ENCODE data around the gene SREK1. TPM values are rescaled to one million over a fixed set of nuclear protein-coding genes. Genes with fewer than 3 reads are reported as not detected.

The SREK1 gene, protein sequence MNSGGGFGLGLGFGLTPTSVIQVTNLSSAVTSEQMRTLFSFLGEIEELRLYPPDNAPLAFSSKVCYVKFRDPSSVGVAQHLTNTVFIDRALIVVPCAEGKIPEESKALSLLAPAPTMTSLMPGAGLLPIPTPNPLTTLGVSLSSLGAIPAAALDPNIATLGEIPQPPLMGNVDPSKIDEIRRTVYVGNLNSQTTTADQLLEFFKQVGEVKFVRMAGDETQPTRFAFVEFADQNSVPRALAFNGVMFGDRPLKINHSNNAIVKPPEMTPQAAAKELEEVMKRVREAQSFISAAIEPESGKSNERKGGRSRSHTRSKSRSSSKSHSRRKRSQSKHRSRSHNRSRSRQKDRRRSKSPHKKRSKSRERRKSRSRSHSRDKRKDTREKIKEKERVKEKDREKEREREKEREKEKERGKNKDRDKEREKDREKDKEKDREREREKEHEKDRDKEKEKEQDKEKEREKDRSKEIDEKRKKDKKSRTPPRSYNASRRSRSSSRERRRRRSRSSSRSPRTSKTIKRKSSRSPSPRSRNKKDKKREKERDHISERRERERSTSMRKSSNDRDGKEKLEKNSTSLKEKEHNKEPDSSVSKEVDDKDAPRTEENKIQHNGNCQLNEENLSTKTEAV
- total RNA-seq = 10 to 100 TPM; 25.1 to 29.8 (median 27.9) TPM
- 10 to 100 TPM; 13.4 to 18.1 (median 15.1) TPM for polyA plus RNA-seq
- long read RNA-seq, donor 1, full-length matches to known transcripts = 3 of 29 reads
- long read RNA-seq, donor 1, partial matches to known transcripts = 22 of 29 reads
- long read RNA-seq, donor 1, other reads (novel, unspliced or antisense) = 4 of 29 reads
- long read RNA-seq, donor 2, full-length matches to known transcripts = 2 of 25 reads
- long read RNA-seq, donor 2, partial matches to known transcripts = 15 of 25 reads
- long read RNA-seq, donor 2, other reads (novel, unspliced or antisense) = 8 of 25 reads

DNA sequence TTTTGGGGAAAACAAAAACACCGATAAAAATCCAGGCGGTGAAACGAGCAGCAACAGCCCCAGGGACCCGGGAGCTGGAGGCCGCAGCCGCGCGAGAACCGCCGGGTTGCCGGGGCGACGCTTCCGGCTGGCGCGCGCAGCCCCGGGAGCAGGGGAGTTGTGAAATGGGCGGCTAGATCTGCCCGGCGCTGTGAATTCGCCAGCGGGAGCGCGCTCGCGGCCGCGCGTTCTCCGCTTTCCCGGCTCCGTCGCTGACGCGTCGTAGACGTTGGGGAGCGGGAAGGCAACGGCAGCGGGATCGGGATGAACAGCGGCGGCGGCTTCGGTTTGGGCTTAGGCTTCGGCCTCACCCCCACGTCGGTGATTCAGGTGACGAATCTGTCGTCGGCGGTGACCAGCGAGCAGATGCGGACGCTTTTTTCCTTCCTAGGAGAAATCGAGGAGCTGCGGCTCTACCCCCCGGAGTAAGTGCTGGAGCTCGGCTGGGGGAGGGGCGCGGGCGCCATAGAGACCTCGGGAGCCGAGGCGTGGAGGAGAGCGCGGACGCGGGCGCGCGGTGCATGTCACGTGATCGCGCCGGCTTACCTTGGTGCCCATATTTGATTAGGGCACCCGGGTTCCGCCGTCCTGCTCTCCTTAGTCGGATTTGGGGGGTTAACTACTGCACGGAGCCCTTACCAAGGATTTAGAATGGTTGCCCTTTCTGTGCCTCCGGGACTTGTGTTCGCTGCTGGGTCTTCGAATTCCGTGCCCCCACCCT, at the start of gene SREK1:
Gene SREK1 (plus strand): TSS at position 227 of the 760 bp plus-strand sequence. CDS start 77 bp downstream, at position 304.
- 0% methylated on average over 63 to 86 of the region's 86 CpGs for WGBS, 3 donors
- ATAC-seq (peak; percentile 91 to 94 (median 94)), DNase-seq (peak; percentile 92 to 96)
- TF ChIP-seq, protein P1, sequence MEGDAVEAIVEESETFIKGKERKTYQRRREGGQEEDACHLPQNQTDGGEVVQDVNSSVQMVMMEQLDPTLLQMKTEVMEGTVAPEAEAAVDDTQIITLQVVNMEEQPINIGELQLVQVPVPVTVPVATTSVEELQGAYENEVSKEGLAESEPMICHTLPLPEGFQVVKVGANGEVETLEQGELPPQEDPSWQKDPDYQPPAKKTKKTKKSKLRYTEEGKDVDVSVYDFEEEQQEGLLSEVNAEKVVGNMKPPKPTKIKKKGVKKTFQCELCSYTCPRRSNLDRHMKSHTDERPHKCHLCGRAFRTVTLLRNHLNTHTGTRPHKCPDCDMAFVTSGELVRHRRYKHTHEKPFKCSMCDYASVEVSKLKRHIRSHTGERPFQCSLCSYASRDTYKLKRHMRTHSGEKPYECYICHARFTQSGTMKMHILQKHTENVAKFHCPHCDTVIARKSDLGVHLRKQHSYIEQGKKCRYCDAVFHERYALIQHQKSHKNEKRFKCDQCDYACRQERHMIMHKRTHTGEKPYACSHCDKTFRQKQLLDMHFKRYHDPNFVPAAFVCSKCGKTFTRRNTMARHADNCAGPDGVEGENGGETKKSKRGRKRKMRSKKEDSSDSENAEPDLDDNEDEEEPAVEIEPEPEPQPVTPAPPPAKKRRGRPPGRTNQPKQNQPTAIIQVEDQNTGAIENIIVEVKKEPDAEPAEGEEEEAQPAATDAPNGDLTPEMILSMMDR (IDR thresholded peaks at IDR 0.05) = no peak
- H3K36me3 ChIP-seq (ENCODE audit: insufficient read depth in 1 of 2, low read depth in 1 of 2) = no peaks in the 10 kb centered on the region
- H3K9me3 ChIP-seq = no peaks in the 10 kb centered on the region
- H3K27me3 ChIP-seq (ENCODE audit: insufficient read depth in 3 of 3, low read length in 2 of 3) = no peaks in the 10 kb centered on the region
- H3K4me1 ChIP-seq = peaks cover 36% of the 10 kb centered on the region
- intact Hi-C loops (cut with DNase I) = loop anchor here (2.0 to 10.0 kb wide), 4 partner anchors 217 to 519 kb away; partner anchors contain the start of genes ERBIN (in 2 of the 2), SHLD3 (in 1 of the 2), TRAPPC13 (in 1 of the 2) and TRIM23 (in 1 of the 2)
- H3K27ac ChIP-seq = peak within 1 kb of the TSS; percentile 99
- peak within 1 kb of the TSS; percentile 91 for H3K4me3 ChIP-seq

DNA sequence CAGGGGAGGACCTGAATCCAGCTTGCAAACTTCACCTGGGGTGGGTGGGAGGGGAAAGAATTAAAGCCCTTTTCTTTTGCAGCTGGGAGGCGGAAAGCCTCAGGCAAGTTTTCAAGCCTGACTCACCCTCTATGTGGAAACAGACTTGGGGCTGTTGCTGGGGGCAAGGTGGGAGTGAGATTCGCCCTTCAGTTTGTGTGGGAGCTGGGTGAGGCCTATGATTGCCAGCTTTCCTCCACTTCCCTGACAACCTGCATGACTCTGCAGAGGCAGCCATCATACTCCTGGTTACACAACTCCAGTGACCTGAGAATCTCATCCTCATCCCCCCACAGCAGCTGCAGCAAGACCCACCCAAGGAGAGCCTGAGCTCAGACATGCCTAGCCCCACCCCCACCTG, 43.2 kb upstream of the SREK1 start:
- Histone ChIP-seq H3K9me3 (peaks cover 34% of the 10 kb centered on the region), H3K27me3 (ENCODE audit: insufficient read depth in 3 of 3, low read length in 2 of 3) (no peaks in the 10 kb centered on the region), H3K4me3 (no peak overlapping the region), H3K4me1 (no peaks in the 10 kb centered on the region), H3K36me3 (ENCODE audit: insufficient read depth in 1 of 2, low read depth in 1 of 2) (no peaks in the 10 kb centered on the region), H3K27ac (no peak overlapping the region)
- ATAC-seq (no peak), DNase-seq (no peak)
- TF ChIP-seq, protein P1 (IDR thresholded peaks at IDR 0.05) = no peak
- intact Hi-C loops (cut with DNase I) = no loop called here
- WGBS, 3 donors = 95 to 97% (median 96%) methylated on average over 2 of the region's 2 CpGs

DNA sequence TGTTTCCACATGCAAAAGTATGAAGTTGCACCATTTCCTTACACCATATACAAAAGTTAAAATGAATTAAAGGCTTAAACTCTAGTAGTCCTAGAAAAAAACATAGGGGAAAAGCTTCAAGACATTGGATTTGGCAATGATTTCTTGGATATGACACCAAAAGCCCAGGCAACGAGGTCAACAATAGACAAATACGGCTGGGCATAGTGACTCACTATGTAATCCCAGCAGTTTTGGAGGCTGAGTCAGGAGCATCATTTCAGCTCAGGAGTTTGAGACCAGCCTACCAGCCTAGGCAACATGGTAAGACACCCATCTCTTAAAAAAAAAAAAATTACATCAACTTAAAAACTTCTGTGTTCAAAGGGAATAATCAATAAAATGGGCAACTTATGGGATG, 30.9 kb upstream of the SREK1 start:
- 68 to 77% (median 74%) methylated on average over 2 of the region's 2 CpGs for WGBS, 3 donors
- no peak for ATAC-seq
- peaks cover 9% of the 10 kb centered on the region for H3K9me3 ChIP-seq

DNA sequence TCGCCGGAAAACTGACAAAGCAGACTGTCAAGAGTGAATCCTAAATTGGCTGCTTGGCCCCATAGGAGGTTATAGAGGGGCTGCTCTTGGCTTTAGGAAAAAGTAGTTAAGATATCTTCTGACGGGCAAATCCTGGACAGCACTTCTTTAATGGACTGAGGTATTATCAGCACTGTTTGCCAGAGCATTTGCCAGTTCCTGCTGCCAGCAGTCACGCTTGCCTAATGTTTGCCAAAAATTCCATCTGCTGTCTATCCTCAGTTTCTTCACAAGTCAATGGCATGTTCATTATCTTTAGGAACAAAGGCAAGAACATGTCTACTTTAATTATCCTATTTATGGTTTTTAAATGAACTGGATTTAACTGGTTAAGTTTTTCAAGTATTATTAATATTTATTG, 25.8 kb upstream of the SREK1 start:
- ATAC-seq (no peak), DNase-seq (no peak)
- no peak overlapping the region for H3K4me3 ChIP-seq
- peaks cover 0 to 3% (median 0%) of the 10 kb centered on the region in 3 donors for H3K27me3 ChIP-seq (ENCODE audit: insufficient read depth in 3 of 3, low read length in 2 of 3)
- no peaks in the 10 kb centered on the region for H3K9me3 ChIP-seq
- no peaks in the 10 kb centered on the region for H3K4me1 ChIP-seq
- H3K36me3 ChIP-seq (ENCODE audit: insufficient read depth in 1 of 2, low read depth in 1 of 2) = no peaks in the 10 kb centered on the region
- H3K27ac ChIP-seq = no peak overlapping the region
- intact Hi-C loops (cut with DNase I) = no loop called here
- TF ChIP-seq, protein P1 (IDR thresholded peaks at IDR 0.05) = no peak
- WGBS, 3 donors = 54 to 62% (median 56%) methylated on average over 4 of the region's 4 CpGs

More for the DNA sequence above, 30.9 kb upstream of the SREK1 start:
- H3K27ac ChIP-seq = no peak overlapping the region
- H3K27me3 ChIP-seq (ENCODE audit: insufficient read depth in 3 of 3, low read length in 2 of 3) = no peaks in the 10 kb centered on the region
- H3K4me1 ChIP-seq = no peaks in the 10 kb centered on the region
- intact Hi-C loops (cut with DNase I) = no loop called here
- TF ChIP-seq, protein P1 (IDR thresholded peaks at IDR 0.05) = no peak
- no peak overlapping the region for H3K4me3 ChIP-seq
- DNase-seq = no peak
- H3K36me3 ChIP-seq (ENCODE audit: insufficient read depth in 1 of 2, low read depth in 1 of 2) = no peaks in the 10 kb centered on the region

Data from psoas muscle (tissue), 8 donors.